Measurements from ENCODE around the gene CDK19. TPM values are rescaled to one million over a fixed set of nuclear protein-coding genes. Genes with fewer than 3 reads are reported as not detected.

Gene CDK19
- total RNA-seq, 4 donors from 2014 or later = 12.9 to 23.2 (median 13.2) TPM

GRCh38 chr6:110671447-110671846 lies 143.8 kb downstream of the CDK19 start:
- Histone ChIP-seq H3K36me3 (no peaks in the 10 kb centered on the region), H3K27me3 (no peaks in the 10 kb centered on the region), H3K4me1 (no peaks in the 10 kb centered on the region), H3K9me3 (no peaks in the 10 kb centered on the region), H3K4me3 (no peak overlapping the region), H3K27ac (no peak overlapping the region)
- no peak for ATAC-seq
- no peak for TF ChIP-seq POLR2A (IDR thresholded peaks at IDR 0.05)
- no peak for TF ChIP-seq CTCF (IDR thresholded peaks at IDR 0.05)
- TF ChIP-seq POLR2AphosphoS5 (IDR thresholded peaks at IDR 0.05) = no peak
- no peak for TF ChIP-seq EP300 (IDR thresholded peaks at IDR 0.05)

GRCh38 chr6:110665600-110665999 lies 149.7 kb downstream of the CDK19 start:
- 91 to 93% methylated on average over 2 to 5 of the region's 7 CpGs for WGBS, 2 donors (ENCODE audit: low coverage in 1 of 2)
- TF ChIP-seq POLR2AphosphoS5 (IDR thresholded peaks at IDR 0.05) (no peak), EP300 (IDR thresholded peaks at IDR 0.05) (no peak), CTCF (IDR thresholded peaks at IDR 0.05) (no peak), POLR2A (IDR thresholded peaks at IDR 0.05) (no peak)
- H3K4me1 ChIP-seq = no peaks in the 10 kb centered on the region
- H3K9me3 ChIP-seq = no peaks in the 10 kb centered on the region
- no peaks in the 10 kb centered on the region for H3K27me3 ChIP-seq
- no peak for ATAC-seq
- H3K36me3 ChIP-seq = peaks cover 0 to 3% of the 10 kb centered on the region in 2 donors
- no peak overlapping the region for H3K4me3 ChIP-seq
- H3K27ac ChIP-seq = no peak overlapping the region

GRCh38 chr6:110664933-110665332 lies 150.3 kb downstream of the CDK19 start:
- H3K4me1 ChIP-seq = no peaks in the 10 kb centered on the region
- H3K27ac ChIP-seq = no peak overlapping the region
- ATAC-seq = no peak
- no peak for TF ChIP-seq POLR2A (IDR thresholded peaks at IDR 0.05)
- no peak for TF ChIP-seq EP300 (IDR thresholded peaks at IDR 0.05)
- no peak for TF ChIP-seq CTCF (IDR thresholded peaks at IDR 0.05)
- TF ChIP-seq POLR2AphosphoS5 (IDR thresholded peaks at IDR 0.05) = no peak
- WGBS, 2 donors (ENCODE audit: low coverage in 1 of 2) = 57% methylated on average over 1 of the region's 1 CpG
- no peak overlapping the region for H3K4me3 ChIP-seq
- H3K36me3 ChIP-seq = peaks cover 0 to 10% of the 10 kb centered on the region in 2 donors
- no peaks in the 10 kb centered on the region for H3K27me3 ChIP-seq
- no peaks in the 10 kb centered on the region for H3K9me3 ChIP-seq

- peaks cover 0 to 10% of the 10 kb centered on the region in 2 donors for H3K36me3 ChIP-seq
- no peak for ATAC-seq
Observed at GRCh38 chr6:110662490-110663211, 152.6 kb downstream of the CDK19 start.

More at GRCh38 chr6:110662490-110663211, 152.6 kb downstream of the CDK19 start:
- Histone ChIP-seq H3K9me3 (no peaks in the 10 kb centered on the region), H3K4me3 (no peak overlapping the region), H3K27me3 (no peaks in the 10 kb centered on the region), H3K27ac (no peak overlapping the region), H3K4me1 (no peaks in the 10 kb centered on the region)
- 0 to 9% methylated on average over 1 of the region's 1 CpG for WGBS, 2 donors (ENCODE audit: low coverage in 1 of 2)
- TF ChIP-seq POLR2AphosphoS5 (IDR thresholded peaks at IDR 0.05) (no peak), CTCF (IDR thresholded peaks at IDR 0.05) (no peak), POLR2A (IDR thresholded peaks at IDR 0.05) (no peak), EP300 (IDR thresholded peaks at IDR 0.05) (no peak)
